Medulla oblongata (tissue), 1 donor: ENCODE results near the gene PNLDC1.
"Not testable (repeated sequence)": the region's sequence is repeated elsewhere in the genome, so short reads cannot be mapped to it uniquely, and the experiment has no call there.

Source experiments
- DNase-seq: peaks from one replicate; pipeline ENCODE4 v3.0.0-alpha.2; 2015; ENCODE audit errors: extremely low spot score

PNLDC1 gene

DNA sequence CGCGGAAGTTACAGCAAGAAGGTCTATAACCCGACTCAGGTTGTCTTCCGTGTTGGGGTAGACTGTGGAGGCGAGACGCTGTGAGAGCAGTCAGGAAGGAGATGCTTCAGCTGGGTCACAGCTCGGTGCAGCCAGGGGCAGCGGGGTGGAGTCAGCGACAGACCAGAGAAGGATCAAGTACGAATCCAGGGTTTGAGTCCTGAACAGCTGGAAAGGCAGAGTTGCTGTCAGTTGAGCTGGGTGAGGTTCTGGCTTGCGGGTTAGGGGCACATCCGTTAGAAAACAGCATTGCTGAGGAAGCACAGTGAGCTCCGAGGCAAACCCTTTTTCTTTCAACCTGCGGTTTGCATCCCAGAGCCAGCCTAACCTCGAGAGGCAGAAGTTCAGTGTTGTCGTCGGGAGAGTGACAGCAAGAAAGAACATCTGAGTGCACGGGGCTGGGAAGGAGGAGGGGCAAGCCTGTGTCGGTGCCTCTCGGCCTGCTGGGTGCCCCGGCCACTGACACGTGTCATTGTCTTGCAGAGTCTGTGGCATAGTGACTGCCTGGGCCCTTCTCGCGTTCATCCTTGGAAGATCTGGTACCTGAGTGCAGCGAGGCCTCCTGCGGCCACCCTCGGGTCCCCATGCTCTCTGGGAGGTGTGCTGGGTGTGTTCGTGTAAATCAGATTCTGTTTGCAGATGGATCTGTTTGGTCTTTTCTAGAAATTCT is 20.0 kb downstream of the PNLDC1 start:
- DNase-seq: no peak

DNA sequence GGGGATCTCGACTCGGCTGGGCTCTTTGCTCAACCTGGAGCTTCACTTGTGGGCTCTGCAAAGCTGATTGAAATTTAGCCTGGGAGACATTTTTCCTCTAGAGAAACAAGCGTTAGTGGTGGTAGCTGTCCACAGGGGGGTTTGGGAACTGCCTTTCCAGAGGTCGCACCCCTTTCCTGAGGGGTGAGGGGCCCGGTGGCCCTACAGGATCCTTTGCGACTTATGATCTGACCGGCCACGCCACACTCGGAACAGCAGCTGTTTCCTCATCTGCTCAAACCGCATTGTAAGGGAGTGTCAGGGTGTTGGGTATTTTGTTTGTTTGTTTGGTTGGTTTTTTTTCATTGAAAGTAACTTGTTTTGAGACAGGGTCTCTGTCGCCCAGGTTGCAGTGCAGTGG is 21.0 kb downstream of the PNLDC1 start:
- DNase-seq: no peak

DNA sequence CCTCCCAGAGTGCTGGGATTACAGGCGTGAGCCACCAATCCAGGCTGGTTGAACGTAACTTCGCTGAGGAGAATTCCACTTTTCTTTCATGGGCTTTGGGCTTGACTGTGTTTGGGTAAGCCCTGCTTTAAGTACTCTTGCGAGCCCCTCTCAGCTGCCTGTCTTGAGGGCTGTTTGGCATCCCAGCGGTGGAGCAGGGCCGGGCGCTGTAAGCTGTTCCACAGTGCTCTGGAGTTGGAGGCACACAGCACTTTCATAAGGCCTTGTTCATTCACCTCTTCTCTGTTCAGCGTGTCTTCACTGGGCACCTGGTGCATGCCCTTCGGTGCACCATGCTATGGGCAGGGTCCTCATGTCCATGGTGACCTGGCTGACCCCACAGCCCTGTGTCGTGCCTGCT is 21.6 kb downstream of the PNLDC1 start:
- DNase-seq: no peak

DNA sequence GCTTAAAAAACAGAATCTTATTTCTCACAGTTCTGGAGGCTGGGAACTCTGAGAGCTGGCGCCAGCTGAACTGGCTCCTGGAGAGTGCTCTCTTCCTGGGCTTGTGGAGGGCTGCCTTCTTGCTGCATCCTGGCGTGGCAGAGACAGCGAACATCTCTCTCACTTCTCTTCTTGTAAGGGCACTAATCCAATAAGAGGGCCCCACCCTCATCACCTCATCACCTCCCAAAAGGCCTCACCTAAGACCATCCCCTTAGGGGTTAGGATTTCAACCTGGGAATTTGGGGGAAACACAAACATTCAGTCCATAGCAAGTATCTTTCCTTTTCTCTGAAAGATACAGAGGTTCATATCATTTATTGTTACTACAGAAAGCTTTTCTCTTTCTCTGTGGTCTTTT is 23.9 kb downstream of the PNLDC1 start:
- no peak for DNase-seq

DNA sequence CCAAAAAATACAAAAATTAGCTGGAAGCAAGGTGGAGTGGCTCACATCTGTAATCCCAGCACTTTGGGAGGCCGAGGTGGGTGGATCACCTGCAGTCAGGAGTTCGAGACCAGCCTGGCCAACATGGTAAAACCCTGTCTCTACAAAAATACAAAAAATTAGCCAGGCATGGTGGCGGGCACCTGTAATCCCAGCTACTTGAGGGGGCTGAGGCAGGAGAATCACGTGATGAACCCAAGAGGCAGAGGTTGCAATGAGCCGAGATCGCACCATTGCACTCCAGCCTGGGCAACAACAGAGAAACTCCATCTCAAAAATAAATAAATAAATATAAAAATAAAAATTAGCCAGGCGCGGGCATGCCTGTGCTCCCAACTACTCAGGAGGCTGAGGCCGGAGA is 24.6 kb downstream of the PNLDC1 start:
- not testable (repeated sequence) for DNase-seq

DNA sequence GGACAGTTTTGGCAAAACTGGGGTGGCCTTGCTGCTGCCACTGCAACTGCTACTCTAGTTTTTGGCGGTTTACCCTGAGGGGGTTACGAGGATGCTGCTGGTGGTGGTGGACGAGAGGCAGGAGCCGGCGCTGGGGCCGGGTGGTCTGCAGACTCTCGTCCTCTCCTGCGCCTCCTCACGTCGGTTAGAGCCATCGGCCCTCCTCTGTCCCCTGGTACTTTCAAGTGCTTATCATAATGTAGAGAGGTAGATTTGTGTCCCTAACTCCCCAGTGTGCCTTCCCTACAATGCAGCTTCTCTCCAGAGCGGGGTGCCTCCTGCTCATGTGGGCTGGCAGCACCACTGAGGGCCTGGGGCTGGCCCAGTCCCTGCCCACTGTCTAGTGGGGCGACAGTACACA is 25.9 kb downstream of the PNLDC1 start:
- DNase-seq: no peak

DNA sequence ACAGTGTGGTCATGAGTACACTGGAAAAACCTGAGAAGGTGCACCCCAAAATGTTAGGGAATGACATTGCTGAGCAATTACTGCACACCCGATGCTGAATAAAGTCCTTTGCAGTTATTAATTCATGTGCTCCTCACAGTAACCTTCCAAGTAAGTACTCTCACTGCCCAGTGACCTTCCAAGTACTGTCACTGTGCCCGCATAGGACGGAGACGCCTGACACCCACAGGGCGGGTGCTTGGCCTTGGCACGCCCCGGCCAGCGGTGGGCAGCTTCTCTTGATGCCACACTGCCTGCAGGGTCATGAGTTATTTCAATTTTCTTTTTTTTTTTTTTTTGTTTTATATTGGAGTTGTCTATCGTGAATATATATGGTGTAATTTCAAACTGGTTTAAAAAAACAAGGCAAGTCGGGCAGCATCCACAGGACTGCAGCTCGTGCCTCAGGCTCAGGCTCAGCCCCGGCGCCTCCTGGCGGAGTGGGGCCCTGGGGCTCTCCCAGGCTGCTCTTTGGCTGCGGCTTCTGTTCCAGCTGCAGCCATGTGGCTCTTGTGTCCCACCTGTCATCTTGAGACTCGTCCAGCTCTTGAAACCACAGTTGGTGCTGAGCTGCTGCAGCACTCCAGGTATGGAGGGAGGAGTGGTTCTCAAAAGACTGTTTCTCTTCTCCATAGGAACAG is 27.0 kb downstream of the PNLDC1 start:
- DNase-seq: no peak

DNA sequence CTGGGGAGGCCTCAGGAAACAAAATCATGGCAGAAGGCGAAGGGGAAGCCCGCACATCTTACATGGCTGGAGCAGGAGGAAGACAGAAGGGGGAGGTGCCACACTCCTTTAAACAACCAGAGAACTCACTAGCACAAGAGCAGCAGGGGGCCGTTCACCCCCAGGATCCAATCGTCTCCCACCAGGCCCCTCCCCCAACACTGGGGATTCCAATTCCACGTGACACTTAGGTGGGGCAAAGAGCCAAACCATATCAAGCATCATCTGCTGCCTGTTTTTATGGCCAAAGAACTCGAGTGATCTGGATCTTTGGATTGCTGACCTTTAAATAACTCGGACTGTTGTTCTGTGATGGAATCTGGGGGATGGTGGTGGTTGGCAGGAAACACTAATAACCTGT is 28.0 kb downstream of the PNLDC1 start:
- DNase-seq: no peak

DNA sequence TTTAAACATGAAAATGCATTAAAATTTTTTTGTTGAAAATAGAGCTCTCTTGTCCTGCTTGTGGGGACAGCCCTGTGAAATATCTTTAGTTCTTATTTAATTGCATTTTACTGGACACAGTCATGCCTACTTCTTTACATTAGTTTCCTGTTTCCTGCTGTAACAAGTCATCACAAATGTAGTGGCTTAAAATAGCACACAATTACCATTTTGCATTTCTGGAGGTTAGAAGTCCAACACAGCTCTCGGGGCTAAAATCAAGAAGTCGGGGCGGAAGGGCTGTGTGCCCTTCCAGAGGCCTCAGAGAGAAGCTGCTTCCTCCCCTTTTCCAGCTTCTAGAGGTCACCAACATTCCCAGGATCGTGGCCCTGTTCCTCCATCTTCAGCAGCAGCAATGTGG is 29.4 kb downstream of the PNLDC1 start:
- no peak for DNase-seq

DNA sequence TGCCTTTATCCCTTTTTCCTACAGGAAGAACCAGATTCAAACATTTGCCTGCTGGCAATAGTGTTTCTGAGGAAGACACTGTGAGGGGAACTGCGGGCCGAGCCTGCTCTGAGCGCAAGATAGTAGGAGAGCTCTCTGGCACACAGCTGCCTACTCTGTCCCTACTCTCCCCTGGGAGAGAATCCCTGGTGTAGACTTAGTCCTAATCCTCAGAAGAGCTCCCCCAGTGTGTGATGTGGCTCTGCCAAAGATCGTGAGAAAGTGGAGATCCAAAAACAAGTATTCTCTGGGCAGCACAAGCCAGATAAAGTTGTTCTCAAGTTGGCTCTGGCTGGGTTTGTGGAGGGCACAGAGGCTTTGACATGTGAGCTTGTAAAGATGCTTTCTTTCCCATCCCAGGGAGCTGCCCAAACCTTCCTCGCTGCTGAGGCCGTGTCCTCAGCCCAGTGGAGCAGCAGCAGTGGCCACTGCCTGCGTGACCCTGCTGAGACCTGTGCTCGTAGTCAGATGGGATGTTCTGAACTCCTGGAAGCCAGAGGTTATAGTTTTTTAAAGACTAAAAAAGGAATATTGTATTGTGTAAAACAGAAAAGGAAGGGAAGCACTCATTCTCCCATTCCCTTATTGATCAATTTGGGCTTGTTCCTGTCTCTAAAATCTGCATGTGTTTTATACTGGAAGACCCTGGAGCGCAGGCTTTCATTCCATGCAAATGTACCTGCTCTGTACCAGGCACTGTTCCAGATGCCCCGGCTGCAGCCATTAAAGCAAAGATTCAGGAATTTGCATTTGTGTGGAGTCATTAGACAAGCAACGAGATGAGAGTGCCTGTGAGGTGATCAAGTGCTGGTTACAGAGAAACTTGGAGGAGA is 30.7 kb downstream of the PNLDC1 start:
- no peak for DNase-seq

DNA sequence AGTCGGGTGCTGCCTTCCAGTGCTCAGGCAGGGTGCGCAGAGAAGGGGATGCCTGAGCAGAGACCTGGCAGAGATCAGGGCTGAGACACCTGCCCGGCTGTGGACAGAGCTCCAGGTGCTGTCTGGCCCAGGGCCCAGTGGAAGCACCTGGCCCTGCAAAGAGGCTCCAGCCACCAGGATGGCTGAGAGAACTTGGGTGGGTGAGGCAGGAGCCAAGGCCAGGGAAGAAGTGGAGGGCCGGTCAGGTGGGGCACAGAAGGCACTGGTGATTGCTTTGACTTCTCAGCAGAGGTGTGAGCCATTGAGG is 31.2 kb downstream of the PNLDC1 start:
- DNase-seq: no peak

DNA sequence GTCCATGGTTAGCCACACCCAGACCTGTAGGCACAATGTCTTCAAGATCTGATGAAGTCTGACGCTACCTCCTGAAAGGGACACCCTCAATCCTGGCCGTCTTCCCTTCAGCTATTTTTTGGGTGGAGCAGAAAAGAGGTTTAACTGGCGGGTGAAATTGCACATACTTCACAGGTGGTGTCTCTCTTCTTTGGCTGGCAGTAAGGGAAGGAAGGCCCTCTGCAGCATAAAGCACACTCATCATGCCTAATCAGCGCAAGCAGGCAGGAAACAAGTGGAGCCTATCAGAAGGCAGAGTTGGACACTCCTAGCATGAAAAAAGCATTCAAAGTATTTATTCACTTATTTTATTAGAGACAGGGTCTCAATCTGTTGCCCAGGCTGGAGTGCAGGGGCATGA is 32.9 kb downstream of the PNLDC1 start:
- no peak for DNase-seq

DNA sequence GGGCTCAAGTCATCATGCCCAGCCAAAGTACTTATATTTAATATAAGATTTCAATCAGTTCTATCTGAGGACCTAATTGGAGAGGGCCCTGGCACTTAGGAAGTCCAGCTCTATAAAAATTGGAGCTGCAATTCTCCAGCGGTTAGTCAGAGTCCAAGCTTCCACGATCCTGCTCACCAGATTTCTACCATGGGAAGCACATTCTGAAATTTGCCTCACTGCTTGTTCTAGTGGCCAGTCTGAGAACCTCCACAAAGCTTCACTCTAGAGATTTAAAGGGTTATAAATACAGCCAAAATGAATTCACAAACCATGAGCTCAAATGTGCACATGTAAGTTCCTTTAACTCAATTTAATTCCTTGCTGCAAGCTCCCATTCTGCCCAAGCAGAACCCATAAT is 33.5 kb downstream of the PNLDC1 start:
- no peak for DNase-seq

DNA sequence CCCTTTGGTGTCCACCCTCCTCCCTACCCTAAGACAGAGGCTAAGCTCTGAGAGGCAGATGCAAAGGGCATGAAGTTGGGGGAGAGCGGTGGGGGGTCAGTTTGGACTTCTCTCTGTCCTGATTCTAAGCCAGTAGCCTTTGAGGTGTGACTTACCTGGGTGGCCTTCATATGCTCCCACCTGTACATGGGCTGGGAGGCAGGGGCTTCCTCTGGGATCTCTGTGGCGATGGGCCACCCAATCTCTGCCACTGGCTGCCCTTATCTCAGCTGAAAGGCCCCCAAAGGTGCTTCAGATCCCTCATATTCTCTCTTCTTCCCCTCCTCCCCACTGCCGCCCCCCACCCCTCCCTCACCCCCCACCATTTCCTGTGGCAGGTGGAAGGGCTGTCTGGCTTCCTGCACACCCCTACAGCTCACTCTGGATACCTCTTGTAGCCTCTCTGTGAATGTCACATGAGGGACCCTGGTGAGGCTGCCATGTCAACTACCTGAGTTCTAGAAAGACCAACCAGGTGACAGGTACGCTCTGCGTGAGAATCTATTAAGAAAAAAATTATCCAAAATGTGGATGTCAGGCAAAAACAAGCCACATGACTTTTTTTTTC is 34.0 kb downstream of the PNLDC1 start:
- DNase-seq: no peak

DNA sequence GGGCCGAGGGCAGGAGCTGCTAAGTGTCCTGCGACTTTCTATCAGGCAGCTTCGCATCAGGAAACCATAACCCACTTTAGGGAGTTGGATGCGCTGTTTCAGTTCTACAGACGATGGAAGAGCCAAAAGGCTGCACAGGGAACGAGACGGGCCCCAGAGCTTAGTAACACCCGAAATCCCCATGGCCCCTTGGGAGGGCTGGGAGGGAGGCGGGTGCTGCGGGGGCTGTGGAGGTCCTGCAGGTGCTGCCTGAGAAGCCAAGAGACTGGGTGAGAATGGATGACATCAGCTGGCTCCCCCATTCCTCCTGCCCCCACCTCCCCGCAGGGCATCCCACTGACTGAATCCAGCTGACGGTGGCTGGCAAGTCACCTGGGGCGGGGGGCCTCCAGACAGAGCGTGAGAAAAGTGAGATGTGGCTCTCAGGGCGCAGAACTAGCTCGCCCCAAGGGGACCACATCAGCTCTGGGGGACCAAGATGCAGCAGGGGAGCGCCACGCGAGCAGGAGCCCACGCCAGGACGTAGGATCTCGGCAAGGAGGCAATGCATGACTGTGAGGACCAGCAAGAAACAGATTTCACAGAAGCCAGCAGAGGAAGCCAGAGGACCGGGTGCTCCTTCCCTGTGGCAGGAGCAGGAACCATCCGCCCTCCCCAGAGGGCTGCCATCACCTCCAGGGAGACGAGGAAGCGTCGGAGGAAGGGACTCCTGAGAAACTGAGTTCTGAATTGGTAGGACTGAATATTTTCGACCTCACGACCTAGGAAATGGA is 36.8 kb downstream of the PNLDC1 start:
- no peak for DNase-seq

DNA sequence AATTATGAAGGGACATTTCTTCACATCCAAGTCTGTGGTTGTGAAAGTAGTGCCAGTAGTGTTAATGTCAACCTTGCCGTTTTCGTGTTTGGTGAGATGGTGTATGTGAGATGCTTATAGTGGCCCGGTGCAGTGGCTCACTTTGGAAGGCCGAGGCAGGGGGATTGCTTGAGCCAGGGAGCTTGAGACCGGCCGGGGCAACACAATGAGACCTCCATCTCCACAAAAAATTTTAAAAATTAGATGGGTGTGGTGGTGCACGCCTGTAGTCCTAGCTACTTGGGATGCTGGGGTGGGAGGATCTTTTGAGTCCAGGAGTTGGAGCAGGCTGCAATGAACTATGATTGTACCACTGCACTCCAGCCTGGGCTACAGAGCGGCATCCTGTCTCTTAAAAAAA is 37.4 kb downstream of the PNLDC1 start:
- DNase-seq: no peak

DNA sequence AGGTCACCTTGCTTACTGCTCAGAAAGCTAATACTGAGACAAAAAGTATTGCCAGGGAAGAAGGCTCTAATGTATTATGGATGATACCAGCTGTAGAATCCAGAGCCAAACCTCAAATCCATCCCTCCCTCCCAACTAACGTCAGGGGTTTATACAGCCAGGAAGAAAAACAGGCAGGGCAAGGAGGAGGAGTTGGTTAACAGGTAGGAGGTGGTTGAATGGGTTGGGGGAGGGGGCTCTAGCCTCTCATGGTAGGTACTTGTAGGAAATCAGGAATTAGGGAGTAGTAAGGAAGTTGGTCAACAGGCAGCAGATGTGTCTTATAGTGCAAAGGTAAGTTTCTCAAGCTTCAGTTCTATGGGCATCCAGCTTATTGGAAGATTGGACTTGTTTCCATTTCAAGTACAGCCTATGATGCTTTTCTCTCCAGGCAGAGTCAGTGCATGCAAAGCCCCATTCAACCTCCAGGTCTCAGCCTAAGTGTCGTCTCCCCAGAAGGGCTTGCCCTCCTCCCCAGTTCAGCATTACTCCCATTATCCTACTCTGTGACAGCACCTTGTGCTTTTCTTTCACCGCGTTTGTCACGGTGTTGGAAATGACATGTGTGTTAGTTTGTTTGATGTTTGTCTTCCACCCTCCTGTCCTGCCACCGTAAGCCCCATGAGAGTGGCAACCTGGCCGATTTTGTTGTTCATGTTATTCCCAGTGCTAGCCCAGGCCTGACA is 38.1 kb downstream of the PNLDC1 start:
- no peak for DNase-seq

DNA sequence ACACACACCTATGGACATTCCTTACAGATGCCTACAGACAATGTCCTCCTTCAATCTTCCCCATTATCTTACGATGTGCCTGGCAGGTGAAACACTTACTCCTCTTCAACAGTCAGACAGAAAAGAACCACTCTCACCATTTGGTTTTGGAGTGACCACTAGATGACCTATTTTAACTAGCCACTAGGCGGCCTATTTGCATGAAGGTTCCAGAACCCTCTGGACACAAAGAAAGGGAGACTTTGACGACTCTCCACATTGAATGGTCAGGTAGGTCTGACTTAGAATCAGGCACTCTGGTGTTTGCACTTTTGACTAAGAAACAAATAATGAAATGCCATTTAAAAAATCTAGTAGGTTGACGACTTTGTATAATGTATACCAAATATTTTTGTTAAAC is 42.0 kb downstream of the PNLDC1 start:
- no peak for DNase-seq

DNA sequence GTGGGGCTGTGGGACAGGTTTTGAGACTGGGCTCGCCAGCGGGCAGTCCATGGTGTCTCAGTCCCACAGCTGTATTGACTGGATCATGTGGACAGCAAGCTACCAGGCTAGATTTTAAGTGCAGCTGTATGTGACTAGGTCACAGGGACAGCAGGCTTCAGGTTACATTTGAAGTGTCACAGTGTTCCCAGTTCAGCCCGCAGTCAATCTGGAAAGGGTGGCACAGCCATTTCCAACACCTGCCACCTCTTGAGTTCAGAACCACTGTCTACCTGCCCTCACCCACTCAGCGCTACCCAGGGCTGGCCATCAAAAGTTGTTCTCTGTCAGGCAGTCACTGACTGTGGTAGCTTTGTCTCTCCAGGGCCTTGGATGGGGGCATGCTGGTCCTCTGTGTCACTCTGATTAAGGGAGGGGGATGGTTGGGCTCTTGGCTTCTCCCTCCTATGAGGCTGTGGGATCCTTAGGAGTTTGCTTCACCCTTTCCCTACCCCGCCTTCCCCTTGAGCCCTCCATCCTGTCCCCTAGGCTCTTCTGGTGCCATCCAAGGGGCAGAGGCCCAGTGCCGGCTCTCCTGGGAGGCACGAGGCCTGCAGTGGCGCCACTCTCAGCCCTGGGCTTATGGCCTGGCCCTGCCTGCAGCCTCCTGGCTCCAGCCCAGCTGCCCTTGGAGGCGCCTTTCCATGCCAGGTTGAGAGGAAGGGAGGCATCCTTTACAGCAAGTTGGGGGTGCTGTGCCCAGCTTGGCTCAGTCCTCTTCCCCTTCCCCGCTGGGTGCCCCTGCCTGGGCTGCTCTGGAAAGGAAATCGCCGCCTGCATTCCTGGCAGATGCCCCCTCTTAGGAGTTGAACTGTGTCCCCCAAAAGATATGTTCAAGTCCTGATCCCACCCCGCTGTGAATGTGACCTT is 44.9 kb downstream of the PNLDC1 start:
- no peak for DNase-seq

DNA sequence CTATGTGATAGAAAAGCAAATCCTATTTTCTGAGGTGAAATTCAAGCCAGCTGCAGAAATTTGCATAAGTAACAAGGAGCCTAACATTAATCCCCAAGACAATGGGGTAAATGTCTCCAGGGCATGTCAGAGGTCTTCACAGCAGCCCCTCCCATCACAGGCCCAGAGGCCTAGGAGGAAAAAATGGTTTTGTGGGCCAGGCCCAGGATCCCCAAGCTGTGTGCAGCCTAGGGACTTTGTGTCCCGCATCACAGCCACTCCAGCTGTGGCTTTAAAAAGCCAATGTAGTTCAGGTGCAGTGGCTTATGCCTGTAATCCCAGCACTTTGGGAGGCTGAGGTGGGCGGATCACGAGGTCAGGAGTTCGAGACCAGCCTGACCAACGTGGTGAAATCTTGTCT is 48.5 kb downstream of the PNLDC1 start:
- not testable (repeated sequence) for DNase-seq
